WTC11 (cell line): ENCODE measurements around the gene TSC22D4. TPM values are rescaled to one million over a fixed set of nuclear protein-coding genes. Genes with fewer than 3 reads are reported as not detected.

ENCODE experiments used
- ATAC-seq: fragments of 200-7000 bp; cut with Tn5 transposase; 2 replicates; pipeline ENCODE4 v1.10.0; 2021; ENCODE audit warnings: mild to moderate bottlenecking, moderate library complexity
- CTCF ChIA-PET: fragments of 300-600 bp; sonication (Branson Sonifier 250); formaldehyde crosslinking; loops from one replicate; lab custom pipeline; 2021; ENCODE audit warnings: antibody characterized with exemption; lab: Charles Lee
- POLR2A ChIA-PET: fragments of 350-600 bp; sonication (Branson Sonifier 250); formaldehyde crosslinking; loops from one replicate; lab custom pipeline; 2021; ENCODE audit warnings: antibody characterized with exemption; lab: Charles Lee
- DNase-seq: peaks from one replicate; pipeline ENCODE4 v3.0.0; 2021; ENCODE audit warnings: low spot score
- H3K27ac Mint-ChIP-seq: 2 replicates; pipeline ENCODE4 v1.8.0; 2021; ENCODE audit warnings: mixed read lengths
- H3K27me3 Mint-ChIP-seq: 2 replicates; pipeline ENCODE4 v1.8.0; 2021; ENCODE audit warnings: low read depth, mild to moderate bottlenecking, moderate library complexity, mixed read lengths
- H3K36me3 Mint-ChIP-seq: 2 replicates; pipeline ENCODE4 v1.8.0; 2021; ENCODE audit warnings: mixed read lengths
- H3K4me1 Mint-ChIP-seq: 2 replicates; pipeline ENCODE4 v1.8.0; 2022; ENCODE audit warnings: mixed read lengths
- H3K4me3 Mint-ChIP-seq: 2 replicates; pipeline ENCODE4 v1.8.0; 2021; ENCODE audit warnings: mild to moderate bottlenecking, moderate library complexity, mixed read lengths
- H3K9me3 Mint-ChIP-seq: 2 replicates; pipeline ENCODE4 v1.8.0; 2021; ENCODE audit warnings: mixed read lengths
- CBFB ChIP-seq: sonication (generic); formaldehyde crosslinking; IDR thresholded peaks from 2 replicates; pipeline ENCODE4 v1.8.1; 2022; ENCODE audit warnings: mild to moderate bottlenecking, low read depth, missing genetic modification reagents
- ETV6 ChIP-seq: sonication (generic); formaldehyde crosslinking; IDR thresholded peaks from 2 replicates; pipeline ENCODE4 v1.8.1; 2022; ENCODE audit warnings: mild to moderate bottlenecking, missing genetic modification reagents
- FOXJ3 ChIP-seq: sonication (generic); formaldehyde crosslinking; IDR thresholded peaks from 2 replicates; pipeline ENCODE4 v1.9.0; 2021; ENCODE audit warnings: missing genetic modification reagents, mild to moderate bottlenecking, borderline replicate concordance
- KAT7 ChIP-seq: sonication (generic); formaldehyde crosslinking; IDR thresholded peaks from 2 replicates; pipeline ENCODE4 v1.8.1; 2023; ENCODE audit warnings: missing genetic modification reagents, mild to moderate bottlenecking, borderline replicate concordance
- MXD4 ChIP-seq: fragments of 250-450 bp; sonication (Bioruptor Pico); IDR thresholded peaks from 2 replicates; pipeline ENCODE4 v1.8.0; 2021; ENCODE audit warnings: mild to moderate bottlenecking, moderate library complexity, borderline replicate concordance
- TCF7 ChIP-seq: sonication (generic); formaldehyde crosslinking; IDR thresholded peaks from 2 replicates; pipeline ENCODE4 v1.8.0; 2022; ENCODE audit warnings: mild to moderate bottlenecking, low read depth, missing genetic modification reagents, moderate library complexity
- ZBTB21 ChIP-seq: sonication (generic); formaldehyde crosslinking; IDR thresholded peaks from 2 replicates; pipeline ENCODE4 v1.8.1; 2023; ENCODE audit warnings: mild to moderate bottlenecking, missing genetic modification reagents, borderline replicate concordance
- ZNF263 ChIP-seq: sonication (generic); formaldehyde crosslinking; IDR thresholded peaks from 2 replicates; pipeline ENCODE4 v1.8.1; 2022; ENCODE audit warnings: low read depth, mild to moderate bottlenecking, moderate library complexity, missing genetic modification reagents
- ZNF423 ChIP-seq: fragments of 250-450 bp; sonication (Bioruptor Pico); IDR thresholded peaks from 2 replicates; pipeline ENCODE4 v2.1.2; 2022; ENCODE audit warnings: mild to moderate bottlenecking, moderate library complexity
- ZNF671 ChIP-seq: fragments of 250-450 bp; sonication (Bioruptor Pico); IDR thresholded peaks from 2 replicates; pipeline ENCODE4 v1.8.0; 2021; ENCODE audit warnings: mild to moderate bottlenecking
- total RNA-seq: library from RNA; stranded (reverse); gene quantifications from 3 replicates; pipeline ENCODE4 v1.2.3, GENCODE V29; 2021
- TF ChIP-seq, protein P1 (sequence below): sonication (generic); formaldehyde crosslinking; IDR thresholded peaks from 2 replicates; pipeline ENCODE4 v1.8.0; 2022; ENCODE audit warnings: mild to moderate bottlenecking, missing genetic modification reagents
- TF ChIP-seq, protein P2 (sequence below): sonication (generic); formaldehyde crosslinking; IDR thresholded peaks from 2 replicates; pipeline ENCODE4 v1.8.0; 2023; ENCODE audit warnings: mild to moderate bottlenecking, missing genetic modification reagents
- TF ChIP-seq, protein P3 (sequence below): sonication (generic); formaldehyde crosslinking; IDR thresholded peaks from 2 replicates; pipeline ENCODE4 v1.8.1; 2023; ENCODE audit warnings: mild to moderate bottlenecking, missing genetic modification reagents, moderate library complexity
- TF ChIP-seq, protein P4 (sequence below): sonication (generic); formaldehyde crosslinking; IDR thresholded peaks from 2 replicates; pipeline ENCODE4 v1.8.0; 2023; ENCODE audit warnings: missing genetic modification reagents
- TF ChIP-seq, protein P5 (sequence below): sonication (generic); formaldehyde crosslinking; IDR thresholded peaks from 2 replicates; pipeline ENCODE4 v1.8.1; 2022; ENCODE audit warnings: low read depth, mild to moderate bottlenecking, moderate library complexity, missing genetic modification reagents, borderline replicate concordance
- TF ChIP-seq, protein P6 (sequence below): fragments of 250-450 bp; sonication (Bioruptor Pico); IDR thresholded peaks from 2 replicates; pipeline ENCODE4 v1.9.0; 2021; ENCODE audit warnings: mild to moderate bottlenecking
- TF ChIP-seq, protein P7 (sequence below): sonication (generic); formaldehyde crosslinking; IDR thresholded peaks from 2 replicates; pipeline ENCODE4 v1.8.1; 2023; ENCODE audit warnings: mild to moderate bottlenecking, missing genetic modification reagents, moderate library complexity
- TF ChIP-seq, protein P8 (sequence below): sonication (generic); formaldehyde crosslinking; IDR thresholded peaks from 2 replicates; pipeline ENCODE4 v1.8.1; 2022; ENCODE audit warnings: mild to moderate bottlenecking, missing genetic modification reagents, moderate library complexity, borderline replicate concordance

TSC22D4 gene
- total RNA-seq, 1 experiment from 2014 or later, result 34.5 TPM

DNA sequence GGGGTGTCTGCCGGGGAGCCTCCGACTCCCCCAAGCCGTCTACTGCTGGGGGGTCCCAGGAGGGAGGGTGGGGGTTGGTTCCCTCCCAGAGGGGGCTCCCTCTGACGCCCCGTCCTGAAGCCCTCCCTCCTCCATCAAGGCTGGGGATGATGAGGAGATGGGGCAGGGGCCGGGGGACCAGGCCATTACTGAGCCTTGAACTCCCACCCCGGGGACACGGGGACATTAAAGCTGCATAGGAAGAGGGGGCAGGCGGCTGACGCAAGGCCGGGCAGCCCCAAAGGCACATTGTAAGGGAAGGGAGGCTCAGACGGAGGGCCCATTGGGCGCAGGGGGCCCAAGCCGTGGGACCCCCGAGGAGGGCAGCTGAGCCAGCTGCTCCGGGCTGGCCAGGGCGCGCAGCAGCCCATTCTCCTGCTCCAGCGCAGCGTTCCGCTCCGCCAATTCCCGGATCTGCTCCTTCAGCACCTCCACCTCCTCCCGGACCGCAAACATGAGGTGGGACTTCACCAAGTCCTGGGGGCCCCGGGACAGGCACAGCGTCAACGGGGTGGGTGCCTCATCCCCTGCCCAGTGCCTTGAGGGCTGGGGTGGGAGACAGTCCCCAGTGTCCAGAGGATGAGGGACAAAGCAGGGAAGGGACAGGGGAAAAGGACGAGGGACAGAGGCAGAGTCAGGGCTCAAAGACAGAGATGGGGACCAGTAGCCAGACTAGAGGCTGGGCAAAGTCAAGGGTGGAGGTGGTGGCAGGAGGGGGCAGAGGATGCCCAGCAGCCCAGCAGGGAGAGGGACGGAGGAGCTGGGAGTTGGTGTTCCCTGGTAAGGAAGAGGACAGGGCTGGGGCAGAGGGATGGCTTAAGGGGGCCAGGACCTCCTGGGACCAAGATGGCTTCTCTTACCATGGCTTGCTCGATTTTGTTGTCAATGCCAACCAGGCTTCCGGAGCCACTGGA is 12.1 kb downstream of the TSC22D4 start (continued):
- TF ChIP-seq, protein P1, sequence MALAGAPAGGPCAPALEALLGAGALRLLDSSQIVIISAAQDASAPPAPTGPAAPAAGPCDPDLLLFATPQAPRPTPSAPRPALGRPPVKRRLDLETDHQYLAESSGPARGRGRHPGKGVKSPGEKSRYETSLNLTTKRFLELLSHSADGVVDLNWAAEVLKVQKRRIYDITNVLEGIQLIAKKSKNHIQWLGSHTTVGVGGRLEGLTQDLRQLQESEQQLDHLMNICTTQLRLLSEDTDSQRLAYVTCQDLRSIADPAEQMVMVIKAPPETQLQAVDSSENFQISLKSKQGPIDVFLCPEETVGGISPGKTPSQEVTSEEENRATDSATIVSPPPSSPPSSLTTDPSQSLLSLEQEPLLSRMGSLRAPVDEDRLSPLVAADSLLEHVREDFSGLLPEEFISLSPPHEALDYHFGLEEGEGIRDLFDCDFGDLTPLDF, result no peak
- TF ChIP-seq CBFB (CRISPR knock-in tag), result no peak
- TF ChIP-seq, protein P2, sequence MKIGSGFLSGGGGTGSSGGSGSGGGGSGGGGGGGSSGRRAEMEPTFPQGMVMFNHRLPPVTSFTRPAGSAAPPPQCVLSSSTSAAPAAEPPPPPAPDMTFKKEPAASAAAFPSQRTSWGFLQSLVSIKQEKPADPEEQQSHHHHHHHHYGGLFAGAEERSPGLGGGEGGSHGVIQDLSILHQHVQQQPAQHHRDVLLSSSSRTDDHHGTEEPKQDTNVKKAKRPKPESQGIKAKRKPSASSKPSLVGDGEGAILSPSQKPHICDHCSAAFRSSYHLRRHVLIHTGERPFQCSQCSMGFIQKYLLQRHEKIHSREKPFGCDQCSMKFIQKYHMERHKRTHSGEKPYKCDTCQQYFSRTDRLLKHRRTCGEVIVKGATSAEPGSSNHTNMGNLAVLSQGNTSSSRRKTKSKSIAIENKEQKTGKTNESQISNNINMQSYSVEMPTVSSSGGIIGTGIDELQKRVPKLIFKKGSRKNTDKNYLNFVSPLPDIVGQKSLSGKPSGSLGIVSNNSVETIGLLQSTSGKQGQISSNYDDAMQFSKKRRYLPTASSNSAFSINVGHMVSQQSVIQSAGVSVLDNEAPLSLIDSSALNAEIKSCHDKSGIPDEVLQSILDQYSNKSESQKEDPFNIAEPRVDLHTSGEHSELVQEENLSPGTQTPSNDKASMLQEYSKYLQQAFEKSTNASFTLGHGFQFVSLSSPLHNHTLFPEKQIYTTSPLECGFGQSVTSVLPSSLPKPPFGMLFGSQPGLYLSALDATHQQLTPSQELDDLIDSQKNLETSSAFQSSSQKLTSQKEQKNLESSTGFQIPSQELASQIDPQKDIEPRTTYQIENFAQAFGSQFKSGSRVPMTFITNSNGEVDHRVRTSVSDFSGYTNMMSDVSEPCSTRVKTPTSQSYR (CRISPR knock-in tag), result no peak
- no peak for TF ChIP-seq ZNF263 (CRISPR knock-in tag)
- TF ChIP-seq, protein P3, sequence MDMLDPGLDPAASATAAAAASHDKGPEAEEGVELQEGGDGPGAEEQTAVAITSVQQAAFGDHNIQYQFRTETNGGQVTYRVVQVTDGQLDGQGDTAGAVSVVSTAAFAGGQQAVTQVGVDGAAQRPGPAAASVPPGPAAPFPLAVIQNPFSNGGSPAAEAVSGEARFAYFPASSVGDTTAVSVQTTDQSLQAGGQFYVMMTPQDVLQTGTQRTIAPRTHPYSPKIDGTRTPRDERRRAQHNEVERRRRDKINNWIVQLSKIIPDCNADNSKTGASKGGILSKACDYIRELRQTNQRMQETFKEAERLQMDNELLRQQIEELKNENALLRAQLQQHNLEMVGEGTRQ (CRISPR knock-in tag), result no peak
- TF ChIP-seq, protein P4, sequence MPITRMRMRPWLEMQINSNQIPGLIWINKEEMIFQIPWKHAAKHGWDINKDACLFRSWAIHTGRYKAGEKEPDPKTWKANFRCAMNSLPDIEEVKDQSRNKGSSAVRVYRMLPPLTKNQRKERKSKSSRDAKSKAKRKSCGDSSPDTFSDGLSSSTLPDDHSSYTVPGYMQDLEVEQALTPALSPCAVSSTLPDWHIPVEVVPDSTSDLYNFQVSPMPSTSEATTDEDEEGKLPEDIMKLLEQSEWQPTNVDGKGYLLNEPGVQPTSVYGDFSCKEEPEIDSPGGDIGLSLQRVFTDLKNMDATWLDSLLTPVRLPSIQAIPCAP (CRISPR knock-in tag), result no peak

DNA sequence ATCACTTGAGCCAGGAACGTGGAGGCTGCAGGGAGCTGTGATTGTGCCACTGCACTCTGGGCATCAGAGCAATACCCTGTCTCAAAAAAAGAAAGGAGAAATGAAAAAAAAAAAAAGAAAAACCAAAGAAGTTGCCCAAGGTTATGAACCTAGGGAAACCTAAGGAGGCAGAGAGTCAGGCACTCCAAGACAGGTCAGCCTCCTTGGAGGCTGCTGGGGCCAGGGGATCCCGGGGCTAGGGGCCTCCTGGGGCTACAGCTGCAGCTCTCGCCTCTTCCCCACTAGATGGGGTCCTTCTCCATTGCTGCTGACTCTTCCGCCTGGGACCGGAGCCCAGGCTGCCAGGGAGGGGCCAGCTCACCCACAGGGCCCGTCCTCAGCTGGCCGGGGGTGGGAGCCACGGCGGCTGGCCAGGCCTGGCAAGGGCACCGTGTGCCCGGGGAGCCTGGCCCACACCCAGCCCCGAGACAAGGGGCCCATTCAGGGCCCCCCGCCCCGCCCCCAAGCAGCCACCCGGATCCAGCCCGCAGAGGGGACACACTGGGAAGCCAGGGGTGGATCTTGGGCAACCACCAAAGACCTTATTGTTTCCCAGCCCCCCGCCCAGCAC is 13.2 kb downstream of the TSC22D4 start:
- Mint-ChIP-seq H3K9me3 (no peaks in the 10 kb centered on the region), H3K36me3 (no peaks in the 10 kb centered on the region), H3K27me3 (no peaks in the 10 kb centered on the region; the same call in 1 of the 2 replicates), H3K4me1 (0 out of 2 replicates have a peak, but pooled peaks cover 6% of the 10 kb centered on the region), H3K27ac (no peak overlapping the region), H3K4me3 (no peak overlapping the region)
- POLR2A ChIA-PET, result interaction anchor here (0.6 to 1.6 kb wide), 4 partner anchors 31 to 308 kb away, joined by 3 to 5 read pairs (median 4); partner anchors contain the start of gene ZCWPW1
- peak; percentile 65 for DNase-seq
- TF ChIP-seq ZNF423 (0 out of 2 replicates have a peak, but pooled peaks have one; percentile 24), MXD4 (CRISPR knock-in tag) (no peak), TCF7 (no peak)
- TF ChIP-seq, protein P5, sequence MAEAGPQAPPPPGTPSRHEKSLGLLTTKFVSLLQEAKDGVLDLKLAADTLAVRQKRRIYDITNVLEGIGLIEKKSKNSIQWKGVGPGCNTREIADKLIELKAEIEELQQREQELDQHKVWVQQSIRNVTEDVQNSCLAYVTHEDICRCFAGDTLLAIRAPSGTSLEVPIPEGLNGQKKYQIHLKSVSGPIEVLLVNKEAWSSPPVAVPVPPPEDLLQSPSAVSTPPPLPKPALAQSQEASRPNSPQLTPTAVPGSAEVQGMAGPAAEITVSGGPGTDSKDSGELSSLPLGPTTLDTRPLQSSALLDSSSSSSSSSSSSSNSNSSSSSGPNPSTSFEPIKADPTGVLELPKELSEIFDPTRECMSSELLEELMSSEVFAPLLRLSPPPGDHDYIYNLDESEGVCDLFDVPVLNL (CRISPR knock-in tag), result no peak
- CTCF ChIA-PET, result interaction anchor here (0.5 to 7.9 kb wide), 42 partner anchors 8 to 322 kb away, joined by 3 to 56 read pairs (median 4); partner anchors contain the start of genes AGFG2, FBXO24, LRCH4 and MOSPD3
- ATAC-seq, result peak; percentile 81

DNA sequence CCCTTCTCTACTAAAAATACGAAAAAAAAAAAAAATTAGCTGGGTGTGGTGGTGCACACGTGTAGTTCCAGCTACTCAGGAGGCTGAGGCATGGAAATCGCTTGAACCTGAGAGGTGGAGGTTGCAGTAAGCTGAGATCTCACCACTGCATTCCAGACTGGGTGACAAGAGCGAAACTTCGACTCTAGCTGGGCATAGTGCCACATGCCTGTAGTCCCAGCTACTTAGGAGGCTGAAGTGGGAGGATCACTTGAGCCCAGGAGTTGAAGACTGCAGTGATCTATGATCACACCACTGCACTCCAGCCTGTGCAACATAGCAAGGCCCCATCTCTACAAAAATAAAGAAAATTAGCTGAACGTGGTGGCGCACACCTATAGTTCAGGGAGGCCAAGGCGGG is 13.7 kb downstream of the TSC22D4 start:
- H3K4me1 Mint-ChIP-seq, result 0 out of 2 replicates have a peak, but pooled peaks cover 6% of the 10 kb centered on the region
- H3K27ac Mint-ChIP-seq, result no peak overlapping the region
- POLR2A ChIA-PET, result interaction anchor here (0.6 to 1.6 kb wide), 2 partner anchors 106 to 307 kb away, joined by 3 to 4 read pairs; no protein-coding TSS in a partner anchor
- TF ChIP-seq FOXJ3 (CRISPR knock-in tag), result no peak
- no peak for TF ChIP-seq KAT7 (CRISPR knock-in tag)
- TF ChIP-seq, protein P6, sequence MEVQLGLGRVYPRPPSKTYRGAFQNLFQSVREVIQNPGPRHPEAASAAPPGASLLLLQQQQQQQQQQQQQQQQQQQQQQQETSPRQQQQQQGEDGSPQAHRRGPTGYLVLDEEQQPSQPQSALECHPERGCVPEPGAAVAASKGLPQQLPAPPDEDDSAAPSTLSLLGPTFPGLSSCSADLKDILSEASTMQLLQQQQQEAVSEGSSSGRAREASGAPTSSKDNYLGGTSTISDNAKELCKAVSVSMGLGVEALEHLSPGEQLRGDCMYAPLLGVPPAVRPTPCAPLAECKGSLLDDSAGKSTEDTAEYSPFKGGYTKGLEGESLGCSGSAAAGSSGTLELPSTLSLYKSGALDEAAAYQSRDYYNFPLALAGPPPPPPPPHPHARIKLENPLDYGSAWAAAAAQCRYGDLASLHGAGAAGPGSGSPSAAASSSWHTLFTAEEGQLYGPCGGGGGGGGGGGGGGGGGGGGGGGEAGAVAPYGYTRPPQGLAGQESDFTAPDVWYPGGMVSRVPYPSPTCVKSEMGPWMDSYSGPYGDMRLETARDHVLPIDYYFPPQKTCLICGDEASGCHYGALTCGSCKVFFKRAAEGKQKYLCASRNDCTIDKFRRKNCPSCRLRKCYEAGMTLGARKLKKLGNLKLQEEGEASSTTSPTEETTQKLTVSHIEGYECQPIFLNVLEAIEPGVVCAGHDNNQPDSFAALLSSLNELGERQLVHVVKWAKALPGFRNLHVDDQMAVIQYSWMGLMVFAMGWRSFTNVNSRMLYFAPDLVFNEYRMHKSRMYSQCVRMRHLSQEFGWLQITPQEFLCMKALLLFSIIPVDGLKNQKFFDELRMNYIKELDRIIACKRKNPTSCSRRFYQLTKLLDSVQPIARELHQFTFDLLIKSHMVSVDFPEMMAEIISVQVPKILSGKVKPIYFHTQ (CRISPR knock-in tag), result no peak
- TF ChIP-seq, protein P7, sequence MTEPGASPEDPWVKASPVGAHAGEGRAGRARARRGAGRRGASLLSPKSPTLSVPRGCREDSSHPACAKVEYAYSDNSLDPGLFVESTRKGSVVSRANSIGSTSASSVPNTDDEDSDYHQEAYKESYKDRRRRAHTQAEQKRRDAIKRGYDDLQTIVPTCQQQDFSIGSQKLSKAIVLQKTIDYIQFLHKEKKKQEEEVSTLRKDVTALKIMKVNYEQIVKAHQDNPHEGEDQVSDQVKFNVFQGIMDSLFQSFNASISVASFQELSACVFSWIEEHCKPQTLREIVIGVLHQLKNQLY, result no peak
- no peak for TF ChIP-seq ZNF671 (CRISPR knock-in tag)
- TF ChIP-seq ETV6 (CRISPR knock-in tag), result no peak
- no peak for TF ChIP-seq ZBTB21 (CRISPR knock-in tag)
- TF ChIP-seq, protein P8, sequence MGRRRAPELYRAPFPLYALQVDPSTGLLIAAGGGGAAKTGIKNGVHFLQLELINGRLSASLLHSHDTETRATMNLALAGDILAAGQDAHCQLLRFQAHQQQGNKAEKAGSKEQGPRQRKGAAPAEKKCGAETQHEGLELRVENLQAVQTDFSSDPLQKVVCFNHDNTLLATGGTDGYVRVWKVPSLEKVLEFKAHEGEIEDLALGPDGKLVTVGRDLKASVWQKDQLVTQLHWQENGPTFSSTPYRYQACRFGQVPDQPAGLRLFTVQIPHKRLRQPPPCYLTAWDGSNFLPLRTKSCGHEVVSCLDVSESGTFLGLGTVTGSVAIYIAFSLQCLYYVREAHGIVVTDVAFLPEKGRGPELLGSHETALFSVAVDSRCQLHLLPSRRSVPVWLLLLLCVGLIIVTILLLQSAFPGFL (CRISPR knock-in tag), result no peak

More for the DNA sequence above, 13.7 kb downstream of the TSC22D4 start:
- no peaks in the 10 kb centered on the region; the same call in 1 of the 2 replicates for H3K27me3 Mint-ChIP-seq
- no peak overlapping the region for H3K4me3 Mint-ChIP-seq
- DNase-seq (no peak), ATAC-seq (no peak)
- H3K36me3 Mint-ChIP-seq, result no peaks in the 10 kb centered on the region
- CTCF ChIA-PET, result interaction anchor here (0.6 to 7.9 kb wide), 42 partner anchors 8 to 322 kb away, joined by 3 to 56 read pairs (median 4); partner anchors contain the start of genes AGFG2, FBXO24, LRCH4 and MOSPD3
- no peaks in the 10 kb centered on the region for H3K9me3 Mint-ChIP-seq
